ENCODE data around the gene SNX8.

The SNX8 gene

GRCh38 chr7:2202361-2202761 lies 111.9 kb downstream of the SNX8 start:
- peaks cover 79% of the 10 kb centered on the region for H3K36me3 ChIP-seq (ENCODE audit: insufficient read depth, insufficient read length, low read length)

More at GRCh38 chr7:2202361-2202761, 111.9 kb downstream of the SNX8 start:
- no peak overlapping the region for H3K9ac ChIP-seq (ENCODE audit: insufficient read length, low read depth)
- peaks cover 4% of the 10 kb centered on the region; the same call in 1 of the 2 replicates for H3K9me3 ChIP-seq (ENCODE audit: insufficient read depth, low read length)
- DNase-seq (ENCODE audit: low read depth, low spot score): no peak
- peaks cover 9% of the 10 kb centered on the region for H3K4me1 ChIP-seq (ENCODE audit: insufficient read depth, insufficient read length)
- H3K4me3 ChIP-seq (ENCODE audit: insufficient read length, low read depth): no peak overlapping the region
- TF ChIP-seq SUZ12 (IDR thresholded peaks at IDR 0.05; ENCODE audit: extremely low read depth, insufficient read depth, insufficient read length) (no peak), ZNF274 (IDR thresholded peaks at IDR 0.05; ENCODE audit: low read depth, low read length) (no peak), YY1 (IDR thresholded peaks at IDR 0.05; ENCODE audit: insufficient read depth, insufficient read length) (no peak)
- no peaks in the 10 kb centered on the region for H3K27me3 ChIP-seq (ENCODE audit: insufficient read depth, insufficient read length)

Measured in NT2/D1 (cell line).